ENCODE measurements around the gene PROK1. TPM values are rescaled to one million over a fixed set of nuclear protein-coding genes. Genes with fewer than 3 reads are reported as not detected.

Gene PROK1
- total and polyA plus RNA-seq, 2 of the 13 experiments (the other 11 are each of a cell fraction or from before 2014, with no cell fraction given): 0.07 TPM; not detected in 1

GRCh38 chr1:110425612-110426152 is 25.3 kb upstream of the PROK1 start:
- Histone ChIP-seq H3K9me3 (ENCODE audit: low read length) (no peaks in the 10 kb centered on the region), H4K20me1 (ENCODE audit: insufficient read depth, low read length) (no peaks in the 10 kb centered on the region), H2AFZ (ENCODE audit: low read length) (no peak overlapping the region), H3K27me3 (ENCODE audit: control insufficient read depth in 1 of 2, insufficient read depth in 2 of 2, low read length in 2 of 2) (peaks cover 0 to 9% of the 10 kb centered on the region in 2 experiments; a peak in 2 of 5 replicates), H3K4me2 (ENCODE audit: low read depth, low read length) (no peak overlapping the region), H3K36me3 (replicated peaks in 1 of 2; ENCODE audit: control insufficient read depth in 1 of 2, insufficient read depth in 2 of 2, low read length in 2 of 2) (no peaks in the 10 kb centered on the region), H3K79me2 (ENCODE audit: insufficient read depth, low read length) (no peaks in the 10 kb centered on the region), H3K27ac (ENCODE audit: extremely low read length, insufficient read depth, low read length) (no peak overlapping the region), H3K9ac (ENCODE audit: insufficient read depth, low read depth, low read length) (no peak overlapping the region), H3K4me1 (ENCODE audit: insufficient read depth, low read length) (peaks cover 7% of the 10 kb centered on the region; the same call in 1 of the 2 replicates), H3K4me3 (replicated peaks in 1 of 3; ENCODE audit: insufficient read depth in 1 of 3, low read depth in 2 of 3, low read length in 3 of 3) (no peak overlapping the region)
- no peak for TF ChIP-seq GABPA (IDR thresholded peaks at IDR 0.05; ENCODE audit: low read depth, low read length)
- TF ChIP-seq GABPA (CRISPR knock-in tag; IDR thresholded peaks at IDR 0.05; ENCODE audit: low read depth): no peak
- TF ChIP-seq ZNF713 (CRISPR knock-in tag; IDR thresholded peaks at IDR 0.05): no peak
- TF ChIP-seq AHDC1 (CRISPR knock-in tag; IDR thresholded peaks at IDR 0.05; ENCODE audit: borderline replicate concordance): no peak
- no peak for TF ChIP-seq EHMT2 (IDR thresholded peaks at IDR 0.05; ENCODE audit: borderline replicate concordance, low read depth, low read length)
- no peak for TF ChIP-seq ZBTB2 (CRISPR knock-in tag; IDR thresholded peaks at IDR 0.05; ENCODE audit: low read depth)
- TF ChIP-seq GLMP (CRISPR knock-in tag; IDR thresholded peaks at IDR 0.05; ENCODE audit: borderline replicate concordance): no peak
- TF ChIP-seq RAD21 (CRISPR knock-in tag; IDR thresholded peaks at IDR 0.05): no peak
- TF ChIP-seq NFE2L2 (IDR thresholded peaks at IDR 0.05; ENCODE audit: low read length): no peak
- no peak for TF ChIP-seq ZNF335 (CRISPR knock-in tag; IDR thresholded peaks at IDR 0.05)
- TF ChIP-seq RARA (CRISPR knock-in tag; IDR thresholded peaks at IDR 0.05): no peak
- intact Hi-C loops (cut with micrococcal nuclease; ENCODE audit: unreplicated experiment) (no loop called here), in situ Hi-C loops (cut with HindIII; ENCODE audit: extremely low pct_ligation_motif_present, low pct_unique_long_range_greater_than_20kb) (no loop called here)
- ATAC-seq (no peak), DNase-seq (ENCODE audit: low spot score) (no peak), FAIRE-seq (no peak)
- CTCF ChIA-PET (ENCODE audit: low intra/inter-chr PET ratio, low total read pairs): no interaction called here
- 20% methylated on average over 8 of the region's 9 CpGs for WGBS (ENCODE audit: low lambda C conversion rate)
- BruUV-seq (replicated peaks): no TSS peak
- POLR2A ChIA-PET: no interaction called here
